Parathyroid adenoma (tissue), 2 donors: ENCODE measurements around the gene ABCC9.
"Not testable (repeated sequence)": the region's sequence is repeated elsewhere in the genome, so short reads cannot be mapped to it uniquely, and the experiment has no call there.

ENCODE experiments used
- H2AFZ ChIP-seq: fragments of 300-600 bp; sonication (generic); one replicate; pipeline ENCODE4 v1.7.0; 2017; ENCODE audit warnings: antibody characterized with exemption, mild to moderate bottlenecking
- H3K27ac ChIP-seq: fragments of 300-600 bp; sonication (generic); one replicate; pipeline ENCODE4 v1.7.0; 2017
- H3K27me3 ChIP-seq: fragments of 300-600 bp; sonication (generic); one replicate; pipeline ENCODE4 v1.7.0; 2017; ENCODE audit warnings: low read length; ENCODE audit not compliant: control insufficient read depth, insufficient read depth
- H3K36me3 ChIP-seq: fragments of 300-600 bp; sonication (generic); one replicate; pipeline ENCODE4 v1.7.0; 2017; ENCODE audit warnings: low read length; ENCODE audit not compliant: control insufficient read depth, insufficient read depth
- H3K4me1 ChIP-seq: fragments of 300-600 bp; sonication (generic); one replicate; pipeline ENCODE4 v1.7.0; 2017; ENCODE audit warnings: control low read depth
- H3K4me2 ChIP-seq: fragments of 300-600 bp; sonication (generic); one replicate; pipeline ENCODE4 v1.7.0; 2017; ENCODE audit warnings: low read length
- H3K4me3 ChIP-seq: fragments of 300-600 bp; sonication (generic); one replicate; pipeline ENCODE4 v1.7.0; 2017; ENCODE audit warnings: low read depth, low read length
- H3K79me2 ChIP-seq: fragments of 300-600 bp; sonication (generic); one replicate; pipeline ENCODE4 v1.7.0; 2017; ENCODE audit warnings: control low read depth
- H3K9ac ChIP-seq: fragments of 300-600 bp; sonication (generic); one replicate; pipeline ENCODE4 v1.7.0; 2017; ENCODE audit warnings: mild to moderate bottlenecking
- H3K9me3 ChIP-seq: fragments of 300-600 bp; sonication (generic); one replicate; pipeline ENCODE4 v1.7.0; 2017; ENCODE audit warnings: low read length; ENCODE audit not compliant: control insufficient read depth
- CTCF ChIP-seq: fragments of 300-600 bp; sonication (generic); IDR thresholded peaks from one replicate; pipeline ENCODE4 v1.7.0; 2017; ENCODE audit warnings: antibody characterized with exemption, mild to moderate bottlenecking
- donor health status: primary hyperparathyroidism.

Gene ABCC9

GRCh38 chr12:21814327-21814726 lies 126.9 kb downstream of the ABCC9 start:
- Histone ChIP-seq H3K4me1 (no peaks in the 10 kb centered on the region), H3K4me2 (no peak overlapping the region), H3K27ac (no peak overlapping the region), H3K9me3 (no peaks in the 10 kb centered on the region), H2AFZ (no peak overlapping the region), H3K27me3 (no peaks in the 10 kb centered on the region), H3K9ac (no peak overlapping the region), H3K79me2 (no peaks in the 10 kb centered on the region), H3K36me3 (no peaks in the 10 kb centered on the region), H3K4me3 (no peak overlapping the region)
- TF ChIP-seq CTCF: no peak

- H3K9me3 ChIP-seq: no peaks in the 10 kb centered on the region
- no peaks in the 10 kb centered on the region for H3K36me3 ChIP-seq
- H2AFZ ChIP-seq: no peak overlapping the region
- H3K79me2 ChIP-seq: no peaks in the 10 kb centered on the region
- H3K4me3 ChIP-seq: no peak overlapping the region
- H3K27me3 ChIP-seq: no peaks in the 10 kb centered on the region
- no peak overlapping the region for H3K27ac ChIP-seq
- no peak for TF ChIP-seq CTCF
- H3K4me2 ChIP-seq: no peak overlapping the region
- H3K4me1 ChIP-seq: no peaks in the 10 kb centered on the region
- H3K9ac ChIP-seq: no peak overlapping the region
These were observed 127.5 kb downstream of the ABCC9 start for GRCh38 chr12:21813751-21814150.

- no peak for TF ChIP-seq CTCF
- Histone ChIP-seq H3K79me2 (no peaks in the 10 kb centered on the region), H3K9me3 (no peaks in the 10 kb centered on the region), H3K4me1 (no peaks in the 10 kb centered on the region), H2AFZ (no peak overlapping the region), H3K4me2 (no peak overlapping the region), H3K36me3 (no peaks in the 10 kb centered on the region), H3K9ac (no peak overlapping the region), H3K27me3 (no peaks in the 10 kb centered on the region), H3K4me3 (no peak overlapping the region), H3K27ac (no peak overlapping the region)
These were observed 128.1 kb downstream of the ABCC9 start for GRCh38 chr12:21813125-21813524.

GRCh38 chr12:21812340-21812739 lies 128.9 kb downstream of the ABCC9 start:
- not testable (repeated sequence) for H3K27ac ChIP-seq, H2AFZ ChIP-seq, H3K27me3 ChIP-seq, H3K4me1 ChIP-seq, H3K4me2 ChIP-seq, H3K9ac ChIP-seq, H3K4me3 ChIP-seq, H3K79me2 ChIP-seq, H3K9me3 ChIP-seq, H3K36me3 ChIP-seq

DNA sequence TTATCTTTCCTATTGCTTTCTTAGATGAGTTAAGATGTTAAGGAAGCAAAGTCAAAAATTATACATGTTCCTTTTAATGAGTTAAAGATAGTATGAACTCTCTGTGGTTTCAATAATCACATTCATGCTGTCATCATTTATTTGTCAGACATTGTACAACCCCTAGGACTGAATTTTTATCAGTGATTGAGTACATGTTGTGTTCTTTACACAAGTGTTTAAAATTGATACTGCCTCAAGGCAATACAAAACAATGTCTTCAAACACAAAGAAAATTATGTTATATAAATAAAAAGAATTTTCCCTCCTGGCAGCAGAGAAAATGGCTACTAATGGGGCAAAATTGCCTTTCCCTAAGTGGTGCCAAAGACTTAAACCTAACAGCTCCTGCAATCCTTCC lies 132.1 kb downstream of the ABCC9 start:
- H3K27ac ChIP-seq: no peak overlapping the region
- no peak overlapping the region for H3K4me2 ChIP-seq
- H2AFZ ChIP-seq: no peak overlapping the region
- TF ChIP-seq CTCF: no peak
- H3K4me1 ChIP-seq: no peaks in the 10 kb centered on the region
- H3K79me2 ChIP-seq: no peaks in the 10 kb centered on the region
- H3K27me3 ChIP-seq: no peaks in the 10 kb centered on the region
- H3K4me3 ChIP-seq: no peak overlapping the region
- H3K9ac ChIP-seq: no peak overlapping the region
- H3K9me3 ChIP-seq: no peaks in the 10 kb centered on the region
- H3K36me3 ChIP-seq: no peaks in the 10 kb centered on the region
